DND-41 (cell line): ENCODE data around the gene PAWR.
"Not testable (repeated sequence)": the region's sequence is repeated elsewhere in the genome, so short reads cannot be mapped to it uniquely, and the experiment has no call there.

Source experiments
- ATAC-seq: fragments of 200-7000 bp; cut with Tn5 transposase; 3 replicates; pipeline ENCODE4 v1.9.1; 2021; ENCODE audit warnings: low read depth; ENCODE audit not compliant: insufficient read depth
- DNase-seq: peaks from one replicate; pipeline ENCODE4 v3.0.0-alpha.2; 2020
- H2AFZ ChIP-seq: 2 replicates; pipeline ENCODE4 v1.6.0; 2012; ENCODE audit warnings: low read depth, low read length
- H3K27ac ChIP-seq: 2 replicates; pipeline ENCODE4 v1.5.1; 2012; ENCODE audit warnings: low read length, inconsistent platforms
- H3K27me3 ChIP-seq: fragments of 200-600 bp; sonication (generic); 2 replicates; pipeline ENCODE4 v1.6.0; 2012; ENCODE audit warnings: low read length, mild to moderate bottlenecking, inconsistent platforms; ENCODE audit not compliant: insufficient read depth, poor library complexity
- H3K36me3 ChIP-seq: 2 replicates; pipeline ENCODE4 v1.5.1; 2012; ENCODE audit warnings: low read length, inconsistent platforms; ENCODE audit not compliant: insufficient read depth
- H3K4me1 ChIP-seq: 2 replicates; pipeline ENCODE4 v1.5.1; 2012; ENCODE audit warnings: mild to moderate bottlenecking, low read length; ENCODE audit not compliant: insufficient read depth
- H3K4me2 ChIP-seq: 2 replicates; pipeline ENCODE4 v1.6.0; 2012; ENCODE audit warnings: mild to moderate bottlenecking, moderate library complexity, low read length, inconsistent platforms; ENCODE audit not compliant: insufficient read depth
- H3K4me3 ChIP-seq, 2 experiments: fragments of 200-600 bp in 1 of 2; shearing (Covaris generic) in 1 of 2; 2 replicates each; pipeline ENCODE4 v1.5.1; 2012 to 2016; ENCODE audit warnings: inconsistent platforms in 2 of 2, low read length in 2 of 2, mild to moderate bottlenecking in 2 of 2, low read depth in 1 of 2, moderate library complexity in 1 of 2
- H3K79me2 ChIP-seq: 2 replicates; pipeline ENCODE4 v1.6.0; 2012; ENCODE audit warnings: low read length, inconsistent platforms; ENCODE audit not compliant: insufficient read depth
- H3K9ac ChIP-seq: 2 replicates; pipeline ENCODE4 v1.6.0; 2012; ENCODE audit warnings: low read depth, mild to moderate bottlenecking, inconsistent platforms, low read length, moderate library complexity
- H3K9me3 ChIP-seq: 2 replicates; pipeline ENCODE4 v1.5.1; 2012; ENCODE audit warnings: low read length, moderate library complexity, mild to moderate bottlenecking, inconsistent platforms; ENCODE audit not compliant: insufficient read depth, severe bottlenecking
- H4K20me1 ChIP-seq: 2 replicates; pipeline ENCODE4 v1.6.0; 2012; ENCODE audit warnings: low read length; ENCODE audit not compliant: insufficient read depth
- EZH2 ChIP-seq: IDR thresholded peaks from 3 replicates; pipeline ENCODE4 v1.6.1; 2012; ENCODE audit warnings: borderline replicate concordance, low read depth, mild to moderate bottlenecking, moderate library complexity, low read length, inconsistent platforms; ENCODE audit not compliant: severe bottlenecking
- TF ChIP-seq, protein P1 (sequence below): IDR thresholded peaks from 2 replicates; pipeline ENCODE4 v1.5.1; 2012; ENCODE audit warnings: borderline replicate concordance, low read length, moderate library complexity, mild to moderate bottlenecking; ENCODE audit not compliant: poor library complexity, severe bottlenecking; ENCODE audit errors: extremely low read depth

The PAWR gene

DNA sequence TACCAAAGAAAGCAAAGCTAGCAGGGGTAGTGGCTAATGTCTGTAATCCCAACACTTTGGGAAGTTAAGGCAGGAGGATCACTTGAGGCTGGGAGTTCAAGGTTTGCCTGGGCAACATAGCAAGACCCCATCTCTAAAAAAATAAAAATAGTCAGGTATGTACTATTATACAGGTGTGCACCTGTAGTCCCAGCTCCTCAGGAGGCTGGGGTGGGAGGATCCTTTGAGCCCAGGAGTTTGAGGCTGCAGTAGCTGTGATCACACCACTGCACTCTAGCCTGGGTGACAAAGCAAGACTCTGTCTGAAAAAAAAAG, 142.2 kb downstream of the PAWR start:
- Histone ChIP-seq H3K4me3 (no peak overlapping the region), H3K4me2 (no peak overlapping the region), H3K27ac (no peak overlapping the region), H3K79me2 (no peaks in the 10 kb centered on the region), H4K20me1 (no peaks in the 10 kb centered on the region), H3K9me3 (no peaks in the 10 kb centered on the region), H3K9ac (no peak overlapping the region), H3K27me3 (no peaks in the 10 kb centered on the region), H3K4me1 (no peaks in the 10 kb centered on the region), H2AFZ (no peak overlapping the region), H3K36me3 (no peaks in the 10 kb centered on the region)
- ATAC-seq, result no peak
- DNase-seq, result no peak
- no peak for TF ChIP-seq EZH2

DNA sequence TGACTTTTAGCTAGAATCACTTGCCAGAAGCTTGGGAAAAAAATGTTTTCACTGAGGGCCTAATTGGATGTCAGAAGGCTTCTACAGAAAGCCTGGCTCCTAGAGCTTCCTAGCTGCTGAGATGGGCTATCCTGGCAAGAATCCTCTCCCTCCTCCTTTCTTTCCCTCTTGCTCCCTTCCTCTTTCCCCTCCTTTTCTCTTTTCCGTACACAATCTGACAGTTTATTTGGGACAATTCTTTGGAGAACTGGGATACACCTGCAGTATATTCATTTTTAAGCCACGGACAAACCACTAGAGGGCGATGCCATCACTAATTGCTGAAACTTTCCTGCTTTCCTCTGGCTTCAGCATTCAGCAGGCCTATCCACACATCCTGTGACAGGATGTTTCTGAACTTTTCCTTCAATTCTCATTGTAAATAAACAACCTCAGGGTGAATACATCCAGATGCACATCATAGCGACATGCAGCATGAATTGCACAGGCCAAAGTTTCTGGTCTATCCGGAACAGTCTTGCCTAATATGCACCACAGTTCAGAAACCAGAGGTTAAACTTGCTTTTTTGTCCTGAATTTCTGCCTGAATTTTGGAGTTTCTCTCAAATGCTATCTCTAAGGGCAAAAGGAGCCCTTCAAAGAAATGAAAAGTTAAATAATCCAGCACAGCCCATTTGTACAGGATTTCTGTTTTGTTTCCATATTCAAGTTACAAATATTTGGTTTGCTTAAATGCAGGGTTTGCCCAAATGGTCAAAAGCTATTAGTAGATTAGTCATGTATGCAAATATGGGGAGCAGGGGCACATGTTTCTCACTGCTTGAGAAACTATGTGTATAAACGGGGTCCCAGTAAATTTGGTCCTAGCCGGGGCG, 142.8 kb downstream of the PAWR start:
- Histone ChIP-seq H2AFZ (no peak overlapping the region), H3K9ac (no peak overlapping the region)

DNA sequence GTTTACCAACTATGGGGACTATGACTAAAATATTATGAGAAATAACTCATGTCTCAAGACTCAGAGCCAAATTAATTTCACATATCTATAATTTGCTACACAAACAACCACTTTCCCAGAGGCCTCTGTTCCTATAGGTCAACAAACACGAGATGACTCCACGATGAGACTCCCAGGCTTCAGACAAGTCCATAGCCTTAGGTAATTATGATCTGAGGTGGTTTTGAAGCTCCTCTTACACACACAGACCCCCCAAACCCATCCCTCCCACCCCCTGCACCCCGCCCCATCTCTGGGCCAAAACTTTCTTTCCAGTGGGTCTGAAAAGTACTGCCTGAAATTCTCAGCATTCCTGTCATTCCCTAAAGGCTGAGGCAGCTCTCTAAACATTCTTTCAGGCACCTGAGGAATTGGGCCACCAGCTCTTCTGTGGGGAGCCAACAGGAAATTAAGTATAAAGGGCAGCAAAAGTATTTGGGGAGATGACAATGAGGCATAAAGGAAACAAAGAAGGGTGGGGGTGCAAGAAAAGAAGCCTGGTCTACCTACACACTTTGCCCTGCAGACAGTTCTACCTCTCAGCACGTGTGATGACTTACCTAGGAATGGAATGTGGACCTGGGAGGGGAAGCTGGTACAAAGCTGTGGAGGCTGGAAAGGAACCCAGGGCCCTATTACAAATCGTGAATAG, 143.6 kb downstream of the PAWR start:
- Histone ChIP-seq H3K4me2 (no peak overlapping the region), H3K79me2 (no peaks in the 10 kb centered on the region), H3K36me3 (no peaks in the 10 kb centered on the region), H3K4me1 (no peaks in the 10 kb centered on the region), H3K4me3 (no peak overlapping the region), H3K27ac (no peak overlapping the region), H3K27me3 (no peaks in the 10 kb centered on the region), H4K20me1 (no peaks in the 10 kb centered on the region), H3K9me3 (no peaks in the 10 kb centered on the region), H3K9ac (no peak overlapping the region), H2AFZ (no peak overlapping the region)
- ATAC-seq, result no peak
- no peak for DNase-seq
- TF ChIP-seq, protein P1, sequence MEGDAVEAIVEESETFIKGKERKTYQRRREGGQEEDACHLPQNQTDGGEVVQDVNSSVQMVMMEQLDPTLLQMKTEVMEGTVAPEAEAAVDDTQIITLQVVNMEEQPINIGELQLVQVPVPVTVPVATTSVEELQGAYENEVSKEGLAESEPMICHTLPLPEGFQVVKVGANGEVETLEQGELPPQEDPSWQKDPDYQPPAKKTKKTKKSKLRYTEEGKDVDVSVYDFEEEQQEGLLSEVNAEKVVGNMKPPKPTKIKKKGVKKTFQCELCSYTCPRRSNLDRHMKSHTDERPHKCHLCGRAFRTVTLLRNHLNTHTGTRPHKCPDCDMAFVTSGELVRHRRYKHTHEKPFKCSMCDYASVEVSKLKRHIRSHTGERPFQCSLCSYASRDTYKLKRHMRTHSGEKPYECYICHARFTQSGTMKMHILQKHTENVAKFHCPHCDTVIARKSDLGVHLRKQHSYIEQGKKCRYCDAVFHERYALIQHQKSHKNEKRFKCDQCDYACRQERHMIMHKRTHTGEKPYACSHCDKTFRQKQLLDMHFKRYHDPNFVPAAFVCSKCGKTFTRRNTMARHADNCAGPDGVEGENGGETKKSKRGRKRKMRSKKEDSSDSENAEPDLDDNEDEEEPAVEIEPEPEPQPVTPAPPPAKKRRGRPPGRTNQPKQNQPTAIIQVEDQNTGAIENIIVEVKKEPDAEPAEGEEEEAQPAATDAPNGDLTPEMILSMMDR, result no peak
- no peak for TF ChIP-seq EZH2

More for the DNA sequence above, 142.8 kb downstream of the PAWR start:
- H3K4me1 ChIP-seq, result no peaks in the 10 kb centered on the region
- peak; percentile 18 for DNase-seq
- no peak for TF ChIP-seq EZH2
- TF ChIP-seq, protein P1, result peak; percentile 73
- no peaks in the 10 kb centered on the region for H4K20me1 ChIP-seq
- no peaks in the 10 kb centered on the region for H3K27me3 ChIP-seq
- no peak for ATAC-seq
- no peaks in the 10 kb centered on the region for H3K36me3 ChIP-seq
- H3K27ac ChIP-seq, result no peak overlapping the region
- no peaks in the 10 kb centered on the region for H3K79me2 ChIP-seq
- no peak overlapping the region for H3K4me3 ChIP-seq
- H3K9me3 ChIP-seq, result no peaks in the 10 kb centered on the region
- H3K4me2 ChIP-seq, result no peak overlapping the region

DNA sequence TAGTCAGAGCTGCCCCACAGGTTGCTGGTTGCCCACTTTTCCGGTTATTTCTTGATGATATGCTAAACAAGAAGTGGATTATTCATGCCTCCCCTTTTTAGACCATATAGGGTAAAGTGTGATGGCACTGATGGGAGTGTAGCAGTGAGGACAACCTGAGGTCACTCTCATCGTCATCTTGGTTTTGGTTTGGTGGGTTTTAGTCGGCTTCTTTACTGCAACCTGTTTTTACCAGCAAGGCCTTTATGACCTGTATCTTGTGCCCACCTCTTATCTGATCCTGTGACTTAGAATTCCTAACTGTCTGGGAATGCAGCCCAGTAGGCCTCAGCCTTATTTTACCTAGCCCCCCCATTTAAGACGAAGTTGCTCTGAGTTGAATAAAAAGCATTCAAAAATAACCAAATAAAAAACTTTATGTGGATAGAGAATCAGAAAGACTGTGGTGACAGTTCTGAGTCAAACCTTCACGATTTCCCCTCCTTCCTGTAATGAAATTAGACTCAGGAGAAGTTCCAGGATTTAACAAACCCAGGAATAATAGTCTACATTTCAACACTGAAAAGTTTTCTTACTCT, 144.2 kb downstream of the PAWR start:
- Histone ChIP-seq H3K27me3 (no peaks in the 10 kb centered on the region), H3K4me2 (no peak overlapping the region), H3K36me3 (no peaks in the 10 kb centered on the region), H3K79me2 (no peaks in the 10 kb centered on the region), H2AFZ (no peak overlapping the region), H3K9me3 (no peaks in the 10 kb centered on the region), H3K9ac (no peak overlapping the region), H3K4me3 (no peak overlapping the region), H3K27ac (no peak overlapping the region), H3K4me1 (no peaks in the 10 kb centered on the region), H4K20me1 (no peaks in the 10 kb centered on the region)
- TF ChIP-seq EZH2, result no peak
- TF ChIP-seq, protein P1, result no peak
- no peak for ATAC-seq
- no peak for DNase-seq

DNA sequence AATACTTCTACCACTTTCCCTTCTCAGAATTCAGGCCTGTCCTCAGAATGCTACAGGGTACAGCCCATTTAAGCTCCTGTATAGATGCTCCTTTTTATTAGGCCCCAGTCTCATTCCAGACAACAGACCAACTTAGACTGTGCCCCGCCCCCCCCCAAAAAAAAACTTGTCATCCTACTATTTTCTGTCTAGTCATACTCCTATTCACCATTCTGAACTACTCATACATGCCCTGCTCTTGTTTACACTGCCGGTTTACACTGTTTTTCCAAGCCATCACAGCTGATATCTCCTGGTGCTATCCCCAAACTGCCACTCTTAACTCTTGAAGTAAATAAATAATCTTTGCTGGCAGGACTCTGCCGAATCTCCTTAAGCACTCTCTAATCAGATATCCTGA, 146.3 kb downstream of the PAWR start:
- not testable (repeated sequence) for ATAC-seq, H3K36me3 ChIP-seq, H3K9me3 ChIP-seq, H2AFZ ChIP-seq, H3K9ac ChIP-seq, H3K79me2 ChIP-seq, DNase-seq, H3K4me1 ChIP-seq, H4K20me1 ChIP-seq, H3K4me3 ChIP-seq, H3K4me2 ChIP-seq, H3K27me3 ChIP-seq, H3K27ac ChIP-seq
